22Rv1 (cell line): ENCODE data around the gene TMIGD2.

Source experiments
- CTCF ChIP-seq: fragments of 450-650 bp; IDR thresholded peaks from 2 replicates; pipeline ENCODE4 v1.5.1; 2017; ENCODE audit warnings: mild to moderate bottlenecking
- ZFX ChIP-seq: fragments of 450-650 bp; IDR thresholded peaks from 2 replicates; pipeline ENCODE4 v1.6.1; 2017; ENCODE audit warnings: antibody characterized with exemption, borderline replicate concordance

- TF ChIP-seq CTCF: no peak
- TF ChIP-seq ZFX: no peak
These were observed 35.8 kb downstream of the TMIGD2 start for GRCh38 chr19:4266253-4267000.
